DOHH2 (cell line): ENCODE results near the gene KIRREL3.

Source experiments
- EZH2phosphoT487 ChIP-seq: fragments of 200-600 bp; sonication (generic); IDR thresholded peaks from 2 replicates; pipeline ENCODE4 v1.6.1; 2017; ENCODE audit warnings: borderline replicate concordance, mild to moderate bottlenecking, antibody characterized with exemption, low read length, moderate library complexity, mixed read lengths
- TF ChIP-seq, protein P1 (sequence below): fragments of 200-600 bp; sonication (generic); IDR thresholded peaks from one replicate; pipeline ENCODE4 v1.5.1; 2014; ENCODE audit warnings: antibody characterized with exemption, mild to moderate bottlenecking, low read depth, low read length; ENCODE audit not compliant: poor library complexity, severe bottlenecking

GRCh38 chr11:126816645-126817044, 183.9 kb downstream of the KIRREL3 start:
- TF ChIP-seq, protein P1, sequence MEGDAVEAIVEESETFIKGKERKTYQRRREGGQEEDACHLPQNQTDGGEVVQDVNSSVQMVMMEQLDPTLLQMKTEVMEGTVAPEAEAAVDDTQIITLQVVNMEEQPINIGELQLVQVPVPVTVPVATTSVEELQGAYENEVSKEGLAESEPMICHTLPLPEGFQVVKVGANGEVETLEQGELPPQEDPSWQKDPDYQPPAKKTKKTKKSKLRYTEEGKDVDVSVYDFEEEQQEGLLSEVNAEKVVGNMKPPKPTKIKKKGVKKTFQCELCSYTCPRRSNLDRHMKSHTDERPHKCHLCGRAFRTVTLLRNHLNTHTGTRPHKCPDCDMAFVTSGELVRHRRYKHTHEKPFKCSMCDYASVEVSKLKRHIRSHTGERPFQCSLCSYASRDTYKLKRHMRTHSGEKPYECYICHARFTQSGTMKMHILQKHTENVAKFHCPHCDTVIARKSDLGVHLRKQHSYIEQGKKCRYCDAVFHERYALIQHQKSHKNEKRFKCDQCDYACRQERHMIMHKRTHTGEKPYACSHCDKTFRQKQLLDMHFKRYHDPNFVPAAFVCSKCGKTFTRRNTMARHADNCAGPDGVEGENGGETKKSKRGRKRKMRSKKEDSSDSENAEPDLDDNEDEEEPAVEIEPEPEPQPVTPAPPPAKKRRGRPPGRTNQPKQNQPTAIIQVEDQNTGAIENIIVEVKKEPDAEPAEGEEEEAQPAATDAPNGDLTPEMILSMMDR = no peak
- TF ChIP-seq EZH2phosphoT487 = no peak
